K562 (cell line): ENCODE measurements around the gene SSBP2. TPM values are rescaled to one million over a fixed set of nuclear protein-coding genes. Genes with fewer than 3 reads are reported as not detected.

ENCODE experiments used
- ATAC-seq: fragments of 200-7000 bp; cut with Tn5 transposase; 3 replicates; pipeline ENCODE4 v1.9.1; 2020; ENCODE audit warnings: moderate library complexity
- BruUV-seq: library from RNA; stranded (reverse); fragments of 400-500 nt; replicated peaks from 2 replicates; lab custom pipeline; 2021; lab: Mats Ljungman, UMichigan
- CTCF ChIA-PET: fragments of 300-600 bp; formaldehyde crosslinking; extraction: SDS; loops from one replicate; lab custom pipeline; 2021; ENCODE audit warnings: low intra/inter-chr PET ratio; lab: Yijun Ruan, JAX
- POLR2A ChIA-PET: fragments of 300-600, 350-650 bp; sonication (Branson Sonifier 250); formaldehyde crosslinking; extraction: SDS; loops from one replicate; lab custom pipeline; 2021; ENCODE audit warnings: antibody characterized with exemption, inconsistent platforms; lab: Yijun Ruan, JAX
- DNase-seq, 4 experiments: peaks; one replicate each; pipeline versions ENCODE4 v3.0.0 to v3.0.0-alpha.2; 2011 to 2018; ENCODE audit warnings: low spot score in 3 of 4, mixed read lengths in 3 of 4; ENCODE audit errors: extremely low read depth in 1 of 4
- FAIRE-seq: peaks from 2 replicates; lab custom pipeline; 2011; peaks lifted over from hg19 to GRCh38; lab: Jason Lieb, UNC
- H2AFZ ChIP-seq: 2 replicates; pipeline ENCODE4 v1.6.0; 2011; ENCODE audit warnings: low read depth, low read length, control low read depth, inconsistent platforms
- H3K27ac ChIP-seq: fragments of 200-600 bp; 3 replicates; pipeline ENCODE4 v1.8.0; 2011; ENCODE audit warnings: low read depth, mild to moderate bottlenecking, control low read depth, inconsistent platforms, low read length, moderate library complexity, mixed read lengths; ENCODE audit errors: extremely low read depth
- H3K27me3 ChIP-seq, 2 experiments: fragments of 300-600 bp in 1 of 2; 2 replicates in 1 of 2; 3 replicates in 1 of 2; pipeline versions ENCODE4 v1.6.0 to v1.8.0; 2011; ENCODE audit warnings: inconsistent platforms in 2 of 2, low read length in 2 of 2, mild to moderate bottlenecking in 1 of 2, mixed read lengths in 1 of 2, moderate library complexity in 1 of 2; ENCODE audit not compliant: control insufficient read depth in 2 of 2, insufficient read depth in 2 of 2
- H3K36me3 ChIP-seq: fragments of 300-600 bp; 3 replicates; pipeline ENCODE4 v1.8.0; 2011; ENCODE audit warnings: mild to moderate bottlenecking, low read length, inconsistent platforms; ENCODE audit not compliant: control insufficient read depth, insufficient read depth
- H3K4me1 ChIP-seq, 2 experiments: fragments of 200-600 bp in 1 of 2; replicated peaks in 1 of 2; 2 replicates in 1 of 2; 3 replicates in 1 of 2; pipeline versions ENCODE4 v1.5.1 to v1.8.0; 2011; ENCODE audit warnings: inconsistent platforms in 2 of 2, low read length in 2 of 2, mild to moderate bottlenecking in 1 of 2, mixed read lengths in 1 of 2, moderate library complexity in 1 of 2; ENCODE audit not compliant: control insufficient read depth in 2 of 2, insufficient read depth in 2 of 2
- H3K4me2 ChIP-seq: 2 replicates; pipeline ENCODE4 v1.6.1; 2011; ENCODE audit warnings: low read length, control low read depth, inconsistent platforms, mixed read lengths; ENCODE audit not compliant: insufficient read depth
- H3K4me3 ChIP-seq: fragments of 200-600 bp; sonication (generic), shearing (Covaris generic); 2 replicates; pipeline ENCODE4 v1.5.1; 2016; ENCODE audit warnings: control low read depth, inconsistent platforms
- H3K79me2 ChIP-seq: fragments of 200-600 bp; 3 replicates; pipeline ENCODE4 v1.8.0; 2011; ENCODE audit warnings: low read length, inconsistent platforms; ENCODE audit not compliant: control insufficient read depth, insufficient read depth
- H3K9ac ChIP-seq, 2 experiments: 2 replicates each; pipeline versions ENCODE4 v1.6.0 to v1.6.1; 2011; ENCODE audit warnings: low read depth in 2 of 2, low read length in 2 of 2, control low read depth in 1 of 2, inconsistent platforms in 1 of 2, mild to moderate bottlenecking in 1 of 2, mixed read lengths in 1 of 2; ENCODE audit not compliant: insufficient read depth in 1 of 2
- H3K9me1 ChIP-seq: one replicate; pipeline ENCODE4 v1.6.0; 2011; ENCODE audit warnings: inconsistent platforms, mild to moderate bottlenecking, low read length, moderate library complexity; ENCODE audit not compliant: control insufficient read depth, insufficient read depth
- H3K9me3 ChIP-seq: replicated peaks from 2 replicates; pipeline ENCODE4 v1.5.1; 2011; ENCODE audit warnings: low read depth, low read length, inconsistent platforms; ENCODE audit not compliant: control insufficient read depth, insufficient read depth
- H4K20me1 ChIP-seq: replicated peaks from 2 replicates; pipeline ENCODE4 v1.6.1; 2011; ENCODE audit warnings: low read length, inconsistent platforms, mixed read lengths; ENCODE audit not compliant: control insufficient read depth, insufficient read depth
- ASH1L ChIP-seq: fragments of 450-650 bp; IDR thresholded peaks from 2 replicates; pipeline ENCODE4 v1.6.1; 2018; ENCODE audit warnings: borderline replicate concordance, mild to moderate bottlenecking, low read depth; ENCODE audit not compliant: partially characterized antibody
- ATF1 ChIP-seq, 2 experiments: fragments of 450-650 bp in 1 of 2; IDR thresholded peaks; 2 replicates each; pipeline ENCODE4 v1.6.1; 2016; ENCODE audit warnings: missing compliant biosample characterization in 1 of 2, missing genetic modification characterization in 1 of 2
- ELK1 ChIP-seq: sonication (generic); formaldehyde crosslinking; IDR thresholded peaks from 2 replicates; pipeline ENCODE4 v1.8.1; 2022; ENCODE audit warnings: missing genetic modification reagents
- EP400 ChIP-seq: fragments of 450-650 bp; IDR thresholded peaks from 2 replicates; pipeline ENCODE4 v1.6.1; 2017; ENCODE audit warnings: antibody characterized with exemption, mild to moderate bottlenecking, moderate library complexity
- GMEB1 ChIP-seq: fragments of 250-450 bp; sonication (Bioruptor Pico); IDR thresholded peaks from 2 replicates; pipeline ENCODE4 v1.4.0; 2020; ENCODE audit warnings: mild to moderate bottlenecking
- MCM5 ChIP-seq: fragments of 450-650 bp; IDR thresholded peaks from 2 replicates; pipeline ENCODE4 v1.6.1; 2016; ENCODE audit warnings: low read depth
- MTF1 ChIP-seq: fragments of 250-450 bp; sonication (Bioruptor Pico); IDR thresholded peaks from 2 replicates; pipeline ENCODE4 v1.9.0; 2021; ENCODE audit warnings: moderate library complexity, mild to moderate bottlenecking, inconsistent platforms, borderline replicate concordance
- NFYB ChIP-seq: IDR thresholded peaks from 2 replicates; pipeline ENCODE4 v1.6.1; 2011; ENCODE audit warnings: mild to moderate bottlenecking, moderate library complexity; ENCODE audit not compliant: insufficient read length; ENCODE audit errors: extremely low read depth
- RB1 ChIP-seq: fragments of 450-650 bp; IDR thresholded peaks from 2 replicates; pipeline ENCODE4 v1.6.1; 2017; ENCODE audit warnings: low read depth, mild to moderate bottlenecking
- TBL1XR1 ChIP-seq, 2 experiments: IDR thresholded peaks; 2 replicates each; pipeline ENCODE4 v1.6.1; 2012; ENCODE audit warnings: improper control_type of control experiment in 2 of 2, low read length in 2 of 2, mild to moderate bottlenecking in 1 of 2
- THRAP3 ChIP-seq: fragments of 450-650 bp; IDR thresholded peaks from 2 replicates; pipeline ENCODE4 v1.6.1; 2016; ENCODE audit warnings: mild to moderate bottlenecking, inconsistent platforms, borderline replicate concordance
- TSHZ1 ChIP-seq: fragments of 250-450 bp; sonication (Bioruptor Pico); IDR thresholded peaks from 2 replicates; pipeline ENCODE4 v1.4.0; 2020; ENCODE audit warnings: mild to moderate bottlenecking, moderate library complexity
- ZBTB9 ChIP-seq: fragments of 450-650 bp; formaldehyde crosslinking; IDR thresholded peaks from 2 replicates; pipeline ENCODE4 v1.4.0; 2020; ENCODE audit warnings: mild to moderate bottlenecking, moderate library complexity
- WGBS: fragments of 100-300 bp; shearing (Covaris generic); methylation state at CpG from one replicate; pipeline ENCODE4 v1.1.6; 2016; ENCODE audit warnings: low coverage, mixed read lengths; ENCODE audit not compliant: insufficient coverage; ENCODE audit errors: missing lambda C conversion rate; 5-methylcytosine and 5-hydroxymethylcytosine counted together
- in situ Hi-C: fragments of 300-500 bp; cut with MboI; formaldehyde crosslinking; loops from 4 replicates; pipeline ENCODE4 v1.15.0; 2018; ENCODE audit warnings: inconsistent platforms, mixed read lengths
- intact Hi-C: fragments of 100-400 bp; cut with micrococcal nuclease; formaldehyde crosslinking; loops from 2 replicates; pipeline ENCODE4 v1.14.2; 2022
- polyA plus RNA-seq, 8 experiments: library from polyadenylated mRNA; depleted of rRNA in 4 of 8; stranded (reverse) in 5 of 8; unstranded in 3 of 8; fragments of >200 nt; fragmentation: Nextera tagmentation in 2 of 8; fragmentation: Illumina TruSeq in 1 of 8; extraction: Ambion mirVana in 2 of 8; extraction: Trizol in 1 of 8; gene quantifications; 2 replicates each; pipeline versions ENCODE4 v1.2.1 to v1.2.3, GENCODE V29; 2011 to 2014; ENCODE audit warnings: inconsistent platforms in 1 of 8, missing spikeins in 1 of 8
- total RNA-seq, 7 experiments: library from RNA; depleted of rRNA in 6 of 7; stranded (reverse); fragments of >200 nt in 6 of 7; fragmentation: Illumina TruSeq in 2 of 7; extraction: Trizol in 2 of 7; gene quantifications; 2 replicates each; pipeline versions ENCODE4 v1.2.1 to v1.2.3, GENCODE V29; 2011 to 2021; ENCODE audit warnings: low replicate concordance in 1 of 7

Gene SSBP2
- total and polyA plus RNA-seq, 9 of the 15 experiments (the other 6 are each of a cell fraction or from before 2014, with no cell fraction given): 22.3 to 133 (median 42.1) TPM

- no peak for TF ChIP-seq MTF1 (CRISPR knock-in tag)
Observed at GRCh38 chr5:81388169-81388568, 362.7 kb downstream of the SSBP2 start (continued).

GRCh38 chr5:81383867-81384266 is 367.0 kb downstream of the SSBP2 start:
- WGBS: no CpG with 5 or more reads among the region's 2 CpGs
- Histone ChIP-seq H3K36me3 (no peaks in the 10 kb centered on the region), H4K20me1 (no peaks in the 10 kb centered on the region), H3K4me3 (no peak overlapping the region), H3K9ac (no peak overlapping the region), H2AFZ (no peak overlapping the region), H3K79me2 (no peaks in the 10 kb centered on the region)
- POLR2A ChIA-PET: no interaction called here
- ATAC-seq: no peak
- TF ChIP-seq THRAP3 (no peak), EP400 (no peak), ASH1L (no peak), ATF1 (CRISPR knock-in tag; IDR thresholded peaks at IDR 0.05) (no peak), ATF1 (tag; IDR thresholded peaks at IDR 0.05) (no peak), TSHZ1 (no peak), NFYB (no peak), TBL1XR1 (IDR thresholded peaks at IDR 0.05; ENCODE audit: low read length in 2 of 2) (no peak), MCM5 (no peak), RB1 (no peak), ELK1 (CRISPR knock-in tag) (no peak), ZBTB9 (CRISPR knock-in tag) (no peak), GMEB1 (CRISPR knock-in tag) (no peak)
- TF ChIP-seq, all 486 proteins: peak for 0
- H3K9me3 ChIP-seq: no peaks in the 10 kb centered on the region; the same call in 1 of the 2 replicates
- no TSS peak for BruUV-seq
- intact Hi-C loops (no loop called here), in situ Hi-C loops (no loop called here)
- DNase-seq (no peak), FAIRE-seq (no peak)
- no peak overlapping the region for H3K27ac ChIP-seq
- no peaks in the 10 kb centered on the region for H3K4me1 ChIP-seq
- CTCF ChIA-PET: no interaction called here
- no peaks in the 10 kb centered on the region; a peak in 1 of 5 replicates for H3K27me3 ChIP-seq
- H3K4me2 ChIP-seq: no peak overlapping the region
- no peaks in the 10 kb centered on the region for H3K9me1 ChIP-seq
